Left ventricle myocardium inferior (tissue), 1 donor: ENCODE measurements around the gene CERT1. TPM values are rescaled to one million over a fixed set of nuclear protein-coding genes. Genes with fewer than 3 reads are reported as not detected.

Source experiments
- DNase-seq: peaks from one replicate; pipeline ENCODE4 v3.0.0-alpha.2; 2020
- H3K27ac ChIP-seq: fragments of 200-600 bp; replicated peaks from 2 replicates; pipeline ENCODE4 v1.8.0; 2021
- H3K27me3 ChIP-seq: fragments of 200-600 bp; 2 replicates; pipeline ENCODE4 v1.8.0; 2021; ENCODE audit warnings: low read depth
- H3K36me3 ChIP-seq: fragments of 200-600 bp; 2 replicates; pipeline ENCODE4 v1.8.0; 2021
- H3K4me1 ChIP-seq: fragments of 200-600 bp; 2 replicates; pipeline ENCODE4 v1.8.0; 2021
- H3K4me3 ChIP-seq: fragments of 200-600 bp; 2 replicates; pipeline ENCODE4 v1.8.0; 2021; ENCODE audit warnings: mild to moderate bottlenecking, moderate library complexity
- H3K9me3 ChIP-seq: fragments of 200-600 bp; replicated peaks from 2 replicates; pipeline ENCODE4 v1.8.0; 2021
- CTCF ChIP-seq: fragments of 200-600 bp; IDR thresholded peaks from 2 replicates; pipeline ENCODE4 v1.8.0; 2021; ENCODE audit warnings: antibody characterized with exemption, mild to moderate bottlenecking, borderline replicate concordance
- intact Hi-C: fragments of 100-400 bp; cut with micrococcal nuclease; formaldehyde crosslinking; loops from one replicate; pipeline ENCODE4 v1.11.0; 2022
- total RNA-seq: library from RNA; stranded (reverse); fragmentation: NEBNext Ultra II Directional; extraction: Animal tissue kit (Norgen Biotek cat#: 25700); gene quantifications from one replicate; pipeline ENCODE4 v1.2.1, GENCODE V29; 2021
- donor health status: DM: no; HTN: yes; CAD: no; lungs with severe emphysema.

The CERT1 gene
- total RNA-seq, 1 donor from 2014 or later, result 28.8 TPM

- H3K36me3 ChIP-seq, result peaks cover 10% of the 10 kb centered on the region
- TF ChIP-seq CTCF, result no peak
- H3K4me1 ChIP-seq, result peaks cover 22% of the 10 kb centered on the region
- DNase-seq, result no peak
- H3K27ac ChIP-seq, result no peak overlapping the region
- no peak overlapping the region for H3K4me3 ChIP-seq
- H3K27me3 ChIP-seq, result no peaks in the 10 kb centered on the region
- peaks cover 43% of the 10 kb centered on the region for H3K9me3 ChIP-seq
- intact Hi-C loops, result no loop called here
Measured at GRCh38 chr5:75472973-75473372, 38.5 kb downstream of the CERT1 start.

- H3K36me3 ChIP-seq, result peaks cover 10% of the 10 kb centered on the region
- H3K4me1 ChIP-seq, result peaks cover 13% of the 10 kb centered on the region
- H3K27me3 ChIP-seq, result no peaks in the 10 kb centered on the region
- TF ChIP-seq CTCF, result no peak
- no peak overlapping the region for H3K4me3 ChIP-seq
- H3K9me3 ChIP-seq, result peaks cover 51% of the 10 kb centered on the region
- intact Hi-C loops, result no loop called here
- no peak overlapping the region for H3K27ac ChIP-seq
- no peak for DNase-seq
Measured at GRCh38 chr5:75471193-75471592, 40.2 kb downstream of the CERT1 start.

GRCh38 chr5:75469017-75469416 is 42.4 kb downstream of the CERT1 start:
- Histone ChIP-seq H3K4me1 (peaks cover 19% of the 10 kb centered on the region), H3K27me3 (no peaks in the 10 kb centered on the region), H3K9me3 (peaks cover 51% of the 10 kb centered on the region), H3K36me3 (peaks cover 10% of the 10 kb centered on the region), H3K4me3 (no peak overlapping the region), H3K27ac (no peak overlapping the region)
- intact Hi-C loops, result no loop called here
- DNase-seq, result no peak
- TF ChIP-seq CTCF, result no peak

- no peak for DNase-seq
- no peak for TF ChIP-seq CTCF
- H3K27ac ChIP-seq, result no peak overlapping the region
- intact Hi-C loops, result no loop called here
- peaks cover 10% of the 10 kb centered on the region for H3K36me3 ChIP-seq
- no peak overlapping the region for H3K4me3 ChIP-seq
- H3K27me3 ChIP-seq, result no peaks in the 10 kb centered on the region
- H3K4me1 ChIP-seq, result peaks cover 19% of the 10 kb centered on the region
- H3K9me3 ChIP-seq, result peaks cover 51% of the 10 kb centered on the region
Measured at GRCh38 chr5:75468593-75468992, 42.8 kb downstream of the CERT1 start.

GRCh38 chr5:75466006-75466716 is 45.3 kb downstream of the CERT1 start:
- peaks cover 40% of the 10 kb centered on the region for H3K9me3 ChIP-seq
- no peak for TF ChIP-seq CTCF
- no peak overlapping the region for H3K4me3 ChIP-seq
- intact Hi-C loops, result no loop called here
- H3K36me3 ChIP-seq, result peaks cover 10% of the 10 kb centered on the region
- peaks cover 20% of the 10 kb centered on the region for H3K4me1 ChIP-seq
- DNase-seq, result no peak
- H3K27me3 ChIP-seq, result no peaks in the 10 kb centered on the region
- no peak overlapping the region for H3K27ac ChIP-seq
